Activated T-cell treated with anti-CD3 and anti-CD28 coated beads, Interleukin-2, amount 50 U/mL, for 4 hours (primary cell): ENCODE measurements around the gene DYNC1LI2. TPM values are rescaled to one million over a fixed set of nuclear protein-coding genes. Genes with fewer than 3 reads are reported as not detected.
A peak's percentile ranks its signal among the peaks of the same experiment; 100 is the strongest.

Experiments
- ATAC-seq, 2 donors: fragments of 200-7000 bp; cut with Tn5 transposase; one replicate each; pipeline ENCODE4 v1.10.0; 2021
- DNase-seq: peaks from one replicate; pipeline ENCODE4 v3.0.0-alpha.2; 2020
- H3K27me3 Mint-ChIP-seq: one replicate; pipeline ENCODE4 v1.8.0; 2021; ENCODE audit warnings: low read depth, mixed read lengths
- H3K36me3 Mint-ChIP-seq: one replicate; pipeline ENCODE4 v1.8.0; 2022; ENCODE audit warnings: mixed read lengths; ENCODE audit not compliant: insufficient read depth
- H3K4me1 Mint-ChIP-seq: one replicate; pipeline ENCODE4 v1.8.0; 2021; ENCODE audit warnings: low read depth, mixed read lengths
- H3K4me3 Mint-ChIP-seq: one replicate; pipeline ENCODE4 v1.8.0; 2021; ENCODE audit warnings: mild to moderate bottlenecking, moderate library complexity, mixed read lengths
- H3K9me3 Mint-ChIP-seq: one replicate; pipeline ENCODE4 v1.8.0; 2021; ENCODE audit warnings: mixed read lengths
- total RNA-seq, 3 donors: library from RNA; stranded (reverse); gene quantifications; one replicate each; pipeline ENCODE4 v1.2.1, GENCODE V29; 2021

The DYNC1LI2 gene
- total RNA-seq, 3 donors from 2014 or later: 45.9 to 55.5 (median 53.6) TPM

DNA sequence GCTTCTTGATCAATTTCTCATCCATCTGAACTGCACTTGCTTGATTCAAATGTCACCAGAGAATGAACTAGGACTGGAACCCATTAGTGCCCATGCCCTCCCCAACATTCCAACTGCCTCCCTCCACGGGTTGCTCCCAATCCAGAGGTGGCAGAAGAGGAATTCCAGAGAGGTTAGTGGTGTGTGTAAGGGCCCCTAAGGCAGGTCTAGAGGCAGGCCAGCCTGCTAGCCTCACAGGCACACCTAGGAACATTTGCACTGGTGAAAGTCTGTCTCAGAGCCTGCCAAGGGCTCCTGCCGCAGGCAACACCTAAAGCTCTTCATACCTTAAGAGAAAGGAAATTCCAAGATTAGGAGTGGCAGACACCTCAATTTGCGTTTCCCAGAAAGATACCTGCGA, 33.6 kb downstream of the DYNC1LI2 start:
- peaks cover 7% of the 10 kb centered on the region for H3K36me3 Mint-ChIP-seq
- H3K27me3 Mint-ChIP-seq: no peaks in the 10 kb centered on the region
- no peak for DNase-seq
- no peaks in the 10 kb centered on the region for H3K4me1 Mint-ChIP-seq
- H3K4me3 Mint-ChIP-seq: no peak overlapping the region
- ATAC-seq: no peak
- no peaks in the 10 kb centered on the region for H3K9me3 Mint-ChIP-seq

DNA sequence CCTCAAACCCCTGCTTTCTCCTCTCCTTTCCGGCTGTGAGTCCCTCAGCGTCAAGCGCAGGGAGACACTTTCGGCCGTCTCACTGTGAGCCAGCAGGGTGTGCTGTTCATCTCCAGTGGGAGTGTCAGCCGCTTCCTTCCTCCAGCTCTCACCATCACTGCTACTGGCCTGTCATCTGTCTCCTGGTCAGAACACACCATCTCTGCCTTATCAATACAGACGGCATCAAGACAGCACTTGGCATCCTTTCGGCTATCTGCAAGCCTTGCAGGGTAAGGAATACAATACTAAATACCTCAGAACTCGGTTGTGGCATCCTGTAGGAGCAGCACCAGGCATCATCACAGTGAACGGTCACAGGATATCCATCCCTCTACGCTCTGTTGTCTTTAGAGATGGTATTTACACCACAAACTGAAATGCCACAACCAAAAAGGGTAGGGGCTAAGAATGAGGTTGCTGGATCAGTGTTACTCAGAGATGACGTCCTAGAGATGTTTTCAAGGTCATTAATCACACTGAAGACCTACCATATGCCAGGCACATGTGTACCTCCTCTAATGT, 34.2 kb downstream of the DYNC1LI2 start:
- Mint-ChIP-seq H3K4me1 (no peaks in the 10 kb centered on the region), H3K27me3 (peaks cover 2% of the 10 kb centered on the region), H3K9me3 (no peaks in the 10 kb centered on the region), H3K4me3 (no peak overlapping the region), H3K36me3 (peaks cover 5% of the 10 kb centered on the region)
- no peak for DNase-seq
- ATAC-seq: no peak

DNA sequence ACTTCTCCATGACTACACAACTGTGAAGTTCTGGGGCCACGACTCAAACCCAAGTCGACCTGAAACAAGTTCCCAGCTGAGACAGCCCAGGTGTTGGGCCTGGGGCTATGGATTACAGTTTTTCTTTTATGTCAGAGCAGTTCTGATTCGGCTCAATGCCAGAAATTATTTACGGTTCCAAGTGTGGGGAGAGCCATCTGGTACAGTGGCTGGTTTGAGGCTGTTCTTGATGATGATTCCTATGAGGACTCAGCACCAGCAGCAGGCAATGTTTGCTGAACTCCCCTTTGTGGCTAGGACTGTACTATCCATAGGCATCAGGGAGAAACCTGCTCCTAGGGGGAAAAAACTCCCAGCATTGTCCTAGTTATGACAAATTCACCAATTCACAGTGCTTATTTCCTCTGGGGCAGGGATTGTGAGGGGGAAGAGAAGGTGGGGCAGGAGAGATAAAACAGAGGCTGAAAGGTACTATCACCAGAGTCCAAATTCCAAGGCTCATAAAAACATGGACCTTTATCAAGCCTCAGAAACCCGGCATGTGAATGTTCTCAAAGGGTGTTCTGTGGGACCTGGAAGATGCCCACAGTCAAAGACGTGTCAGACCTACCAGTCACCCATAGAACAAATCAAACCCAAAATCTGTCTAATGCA, 36.6 kb downstream of the DYNC1LI2 start:
- Mint-ChIP-seq H3K4me1 (no peaks in the 10 kb centered on the region), H3K36me3 (no peaks in the 10 kb centered on the region), H3K9me3 (no peaks in the 10 kb centered on the region), H3K4me3 (no peak overlapping the region), H3K27me3 (peaks cover 2% of the 10 kb centered on the region)
- DNase-seq (no peak), ATAC-seq (no peak)

DNA sequence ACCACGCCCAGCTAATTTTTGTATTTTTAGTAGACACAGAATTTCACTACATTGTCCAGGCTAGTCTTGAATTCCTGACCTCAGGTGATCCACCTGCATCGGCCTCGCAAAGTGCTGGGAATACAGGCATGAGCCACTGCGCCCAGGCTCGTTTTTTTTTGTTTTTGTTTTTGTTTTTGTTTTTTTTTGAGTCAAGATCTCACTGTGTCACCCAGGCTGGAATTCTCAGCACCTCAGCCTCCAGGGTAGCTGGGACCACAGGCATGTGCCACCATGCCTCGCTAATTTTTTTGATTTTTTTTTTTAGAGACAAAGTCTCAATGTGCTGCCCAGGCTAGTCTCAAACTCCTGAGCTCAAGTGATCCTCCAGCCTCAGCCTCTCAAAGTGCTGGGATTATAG, 37.3 kb downstream of the DYNC1LI2 start:
- Mint-ChIP-seq H3K36me3 (no peaks in the 10 kb centered on the region), H3K4me3 (no peak overlapping the region), H3K4me1 (no peaks in the 10 kb centered on the region), H3K9me3 (no peaks in the 10 kb centered on the region), H3K27me3 (peaks cover 2% of the 10 kb centered on the region)
- ATAC-seq: no peak
- no peak for DNase-seq

DNA sequence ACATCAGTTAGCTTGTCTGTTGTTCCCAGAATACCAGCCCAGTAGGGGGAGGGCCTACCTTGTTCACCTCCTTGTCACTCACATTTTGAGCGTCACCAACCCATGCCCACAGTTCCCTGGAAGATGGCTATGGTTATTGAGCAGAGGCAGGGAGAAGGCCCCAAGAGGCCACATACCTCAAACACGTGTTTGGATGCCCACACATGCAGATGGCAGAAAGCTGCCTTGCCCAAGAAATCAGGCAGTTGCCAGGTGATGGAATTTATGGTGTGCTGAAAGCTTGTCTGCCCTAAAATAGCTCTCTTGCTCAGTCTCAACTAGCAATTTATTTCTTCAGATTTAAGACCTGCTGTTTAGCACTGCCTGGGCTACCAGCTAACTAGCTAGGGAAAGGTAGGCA, 38.3 kb downstream of the DYNC1LI2 start:
- Mint-ChIP-seq H3K36me3 (no peaks in the 10 kb centered on the region), H3K4me1 (no peaks in the 10 kb centered on the region), H3K9me3 (no peaks in the 10 kb centered on the region), H3K4me3 (no peak overlapping the region), H3K27me3 (peaks cover 2% of the 10 kb centered on the region)
- DNase-seq: no peak
- no peak for ATAC-seq

DNA sequence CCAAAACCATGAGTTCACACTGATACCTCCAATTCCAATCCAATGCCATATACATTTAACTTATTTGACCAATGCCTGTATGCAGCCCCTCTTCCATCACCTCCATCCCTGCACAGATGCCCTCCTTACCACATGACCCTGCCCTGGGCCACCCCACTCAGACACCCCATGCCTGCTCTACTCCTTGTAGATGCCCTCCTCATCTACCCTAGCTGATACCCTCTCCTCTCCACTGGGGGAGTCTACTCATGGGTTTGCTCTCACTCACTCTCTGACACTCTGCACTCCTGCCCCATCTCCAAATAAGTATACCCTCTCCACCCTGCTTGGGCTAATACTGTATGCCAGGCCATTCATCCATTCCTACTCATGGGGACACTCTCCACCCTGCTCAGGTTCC, 38.9 kb downstream of the DYNC1LI2 start:
- Mint-ChIP-seq H3K4me1 (no peaks in the 10 kb centered on the region), H3K36me3 (no peaks in the 10 kb centered on the region), H3K9me3 (no peaks in the 10 kb centered on the region), H3K4me3 (no peak overlapping the region), H3K27me3 (peaks cover 4% of the 10 kb centered on the region)
- DNase-seq (no peak), ATAC-seq (peak in 1 of 2 donors; percentile 18)

DNA sequence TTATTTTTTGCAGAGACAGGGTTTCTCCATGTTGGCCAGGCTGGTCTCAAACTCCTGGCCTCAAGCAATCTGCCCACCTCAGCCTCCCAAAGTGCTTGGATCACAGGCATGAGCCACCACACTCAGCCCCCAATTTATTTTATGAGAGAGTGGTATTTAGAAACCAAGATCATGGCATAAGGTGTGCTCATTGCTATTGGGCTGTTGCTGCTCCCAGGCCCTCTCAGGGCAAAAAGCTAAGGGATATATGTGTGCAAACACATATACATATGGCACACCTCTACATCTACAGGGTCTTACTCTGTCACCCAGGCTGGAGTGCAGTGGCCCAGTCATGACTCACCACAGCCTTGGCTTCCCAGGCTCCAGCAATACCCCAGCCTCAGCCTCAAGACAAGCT, 39.8 kb downstream of the DYNC1LI2 start:
- Mint-ChIP-seq H3K4me3 (no peak overlapping the region), H3K4me1 (no peaks in the 10 kb centered on the region), H3K9me3 (no peaks in the 10 kb centered on the region), H3K36me3 (no peaks in the 10 kb centered on the region), H3K27me3 (peaks cover 6% of the 10 kb centered on the region)
- DNase-seq (no peak), ATAC-seq (no peak)

DNA sequence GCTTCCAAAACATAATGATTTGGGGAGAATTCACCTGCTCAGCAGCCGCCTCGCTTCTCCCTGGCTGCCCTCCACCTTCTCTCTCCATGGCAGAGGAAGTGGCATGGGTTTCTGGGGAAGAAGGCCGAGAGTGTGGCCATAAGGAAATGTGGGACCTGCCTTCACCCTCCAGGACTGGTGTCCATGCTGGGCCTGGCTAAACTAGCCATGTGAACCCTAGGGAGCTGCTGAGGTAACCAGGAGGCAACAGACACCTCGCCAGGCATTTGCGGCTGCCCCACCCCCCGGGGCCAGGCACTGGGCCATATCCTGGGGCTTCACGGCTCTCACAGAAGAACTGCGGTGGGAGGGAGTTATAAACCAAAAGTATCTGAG, 44.9 kb downstream of the DYNC1LI2 start:
- Mint-ChIP-seq H3K4me3 (no peak overlapping the region), H3K36me3 (no peaks in the 10 kb centered on the region), H3K4me1 (no peaks in the 10 kb centered on the region), H3K9me3 (no peaks in the 10 kb centered on the region), H3K27me3 (peaks cover 6% of the 10 kb centered on the region)
- no peak for ATAC-seq
- DNase-seq: no peak

DNA sequence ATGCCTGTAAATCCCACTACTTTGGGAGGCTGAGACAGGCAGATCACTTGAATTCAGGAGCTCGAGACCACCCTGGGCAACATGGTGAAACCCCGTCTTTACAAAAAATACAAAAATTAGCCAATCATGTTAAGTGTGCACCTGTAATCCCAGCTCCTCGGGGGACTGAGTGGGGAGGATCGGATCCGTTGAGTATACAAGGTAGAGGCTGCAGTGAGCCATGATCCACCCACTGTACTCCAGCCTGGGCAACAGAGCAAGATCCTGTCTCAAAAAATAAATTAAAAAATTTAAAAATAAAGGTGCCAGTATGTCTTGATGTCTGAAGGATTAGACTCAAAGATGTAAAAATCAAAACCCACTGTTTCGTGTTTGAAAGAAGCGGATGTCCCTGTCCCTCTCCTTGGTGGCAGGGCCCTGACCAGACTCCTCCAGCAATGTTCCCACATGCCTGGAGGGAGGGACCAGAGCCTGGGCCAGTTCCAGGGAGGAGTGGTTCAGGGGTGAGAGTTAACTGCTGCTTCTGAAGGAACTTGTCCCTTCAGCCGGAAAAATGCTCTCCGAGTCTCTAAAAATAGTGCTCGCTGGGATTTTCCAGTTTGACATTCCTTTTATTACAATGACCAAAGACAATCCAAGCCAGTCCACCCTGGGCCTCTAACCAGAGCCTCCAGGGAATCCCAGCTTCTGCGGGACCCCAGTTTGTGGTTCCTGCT, 45.5 kb downstream of the DYNC1LI2 start:
- ATAC-seq: no peak
- Mint-ChIP-seq H3K4me3 (no peak overlapping the region), H3K36me3 (no peaks in the 10 kb centered on the region), H3K9me3 (no peaks in the 10 kb centered on the region), H3K27me3 (peaks cover 6% of the 10 kb centered on the region), H3K4me1 (no peaks in the 10 kb centered on the region)
- DNase-seq: no peak

DNA sequence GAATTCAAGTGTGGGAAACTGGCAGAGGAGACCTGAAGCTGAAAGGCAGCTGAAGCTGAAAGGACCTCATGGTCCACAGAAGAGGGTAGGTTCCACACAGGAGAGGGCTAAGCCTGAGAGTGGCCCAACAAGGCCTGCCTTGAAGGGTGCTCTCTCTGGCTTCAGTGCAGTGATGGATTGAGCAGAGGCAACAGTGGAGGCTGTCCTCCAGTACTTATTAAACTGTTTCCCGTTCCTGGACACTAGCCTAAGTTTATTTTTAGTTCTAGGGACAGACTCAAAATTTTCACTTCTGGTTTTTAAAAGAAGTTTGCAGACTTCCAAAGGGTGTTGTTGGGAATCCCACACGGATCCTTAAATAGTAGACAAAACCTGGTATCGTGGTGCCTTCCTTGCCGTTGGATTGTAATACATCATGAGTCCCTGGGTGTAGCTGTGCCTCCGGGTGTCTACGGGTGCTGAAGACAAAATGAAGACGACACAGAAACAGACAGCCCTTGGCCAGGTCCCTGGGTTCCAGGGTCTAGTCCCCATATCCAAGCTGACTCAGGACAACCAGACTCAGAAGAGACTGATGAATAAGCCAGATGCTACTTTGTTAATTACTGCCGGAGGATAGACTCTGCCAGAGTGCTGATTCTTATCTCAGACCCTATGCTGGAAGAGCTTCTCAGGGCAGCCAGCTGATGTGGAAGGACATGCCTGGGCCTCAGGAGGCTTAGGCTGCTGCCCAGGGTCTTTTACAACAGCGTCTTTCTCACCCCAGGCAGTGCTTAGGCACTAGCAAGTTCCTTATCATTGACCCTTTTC, 47.8 kb downstream of the DYNC1LI2 start:
- peaks cover 6% of the 10 kb centered on the region for H3K27me3 Mint-ChIP-seq
- no peaks in the 10 kb centered on the region for H3K36me3 Mint-ChIP-seq
- ATAC-seq: no peak
- DNase-seq: no peak
- H3K9me3 Mint-ChIP-seq: no peaks in the 10 kb centered on the region
- H3K4me1 Mint-ChIP-seq: no peaks in the 10 kb centered on the region
- no peak overlapping the region for H3K4me3 Mint-ChIP-seq

DNA sequence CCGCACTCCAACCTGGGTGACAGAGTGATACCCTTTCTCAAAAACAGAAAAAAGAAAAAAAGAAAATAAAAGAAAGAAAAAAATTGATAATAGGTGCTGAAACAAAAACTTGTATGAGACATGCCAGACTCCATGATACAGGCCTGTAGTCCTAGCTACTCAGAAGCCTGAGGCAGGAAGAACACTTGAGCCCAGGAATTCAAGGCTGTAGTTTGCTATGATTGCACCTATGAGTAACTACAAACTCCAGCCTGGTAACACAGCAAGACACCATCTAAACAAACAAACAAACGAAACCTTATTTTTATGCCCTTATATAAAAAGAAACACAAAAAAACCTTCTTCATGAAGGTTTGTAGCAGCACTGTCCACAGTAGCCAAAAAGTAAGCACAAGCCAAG, 49.9 kb downstream of the DYNC1LI2 start:
- ATAC-seq (no peak), DNase-seq (no peak)
- H3K27me3 Mint-ChIP-seq: peaks cover 2% of the 10 kb centered on the region
- H3K36me3 Mint-ChIP-seq: no peaks in the 10 kb centered on the region
- H3K4me1 Mint-ChIP-seq: no peaks in the 10 kb centered on the region
- H3K4me3 Mint-ChIP-seq: no peak overlapping the region
- H3K9me3 Mint-ChIP-seq: no peaks in the 10 kb centered on the region

DNA sequence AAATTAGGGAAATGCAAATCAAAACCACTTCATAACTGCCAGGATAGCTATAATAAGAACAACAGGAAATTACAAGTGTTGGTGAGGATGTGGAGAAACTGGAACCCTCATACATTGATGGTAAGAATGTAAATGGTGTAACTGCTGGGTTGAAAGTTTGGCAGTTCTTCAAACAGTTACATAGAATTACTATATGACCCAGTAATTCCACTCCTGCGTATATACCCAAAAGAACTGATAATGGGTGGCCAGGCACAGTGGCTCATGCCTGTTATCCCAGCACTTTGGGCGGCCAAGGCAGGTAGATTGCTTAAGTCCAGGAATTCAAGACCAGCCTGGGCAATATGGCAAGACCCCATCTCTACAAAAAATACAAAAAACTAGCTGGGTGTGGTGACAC, 50.4 kb downstream of the DYNC1LI2 start:
- ATAC-seq (no peak), DNase-seq (no peak)
- H3K36me3 Mint-ChIP-seq: no peaks in the 10 kb centered on the region
- H3K9me3 Mint-ChIP-seq: no peaks in the 10 kb centered on the region
- H3K27me3 Mint-ChIP-seq: peaks cover 2% of the 10 kb centered on the region
- H3K4me1 Mint-ChIP-seq: no peaks in the 10 kb centered on the region
- no peak overlapping the region for H3K4me3 Mint-ChIP-seq

DNA sequence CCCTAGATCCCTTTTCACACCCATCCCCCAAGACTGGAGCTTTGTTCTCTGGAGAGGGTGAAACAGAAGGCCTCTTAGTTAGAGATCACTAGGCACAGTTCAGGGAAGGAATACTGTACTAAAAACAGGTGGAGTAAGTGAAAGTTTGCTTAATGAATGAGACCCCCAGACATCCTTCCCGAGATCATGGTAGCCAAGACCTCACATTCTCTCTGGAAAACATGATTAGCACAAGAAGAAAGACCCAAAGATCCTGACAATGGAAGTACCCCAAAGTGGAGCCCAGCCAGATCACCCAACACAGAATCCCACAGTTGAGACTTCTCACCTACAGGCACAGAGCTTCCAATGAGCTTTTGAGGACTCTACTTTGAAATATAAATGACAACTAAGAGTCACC, 51.5 kb downstream of the DYNC1LI2 start:
- H3K9me3 Mint-ChIP-seq: no peaks in the 10 kb centered on the region
- no peak overlapping the region for H3K4me3 Mint-ChIP-seq
- no peaks in the 10 kb centered on the region for H3K36me3 Mint-ChIP-seq
- peaks cover 2% of the 10 kb centered on the region for H3K27me3 Mint-ChIP-seq
- H3K4me1 Mint-ChIP-seq: peaks cover 9% of the 10 kb centered on the region
- no peak for DNase-seq
- ATAC-seq: no peak

DNA sequence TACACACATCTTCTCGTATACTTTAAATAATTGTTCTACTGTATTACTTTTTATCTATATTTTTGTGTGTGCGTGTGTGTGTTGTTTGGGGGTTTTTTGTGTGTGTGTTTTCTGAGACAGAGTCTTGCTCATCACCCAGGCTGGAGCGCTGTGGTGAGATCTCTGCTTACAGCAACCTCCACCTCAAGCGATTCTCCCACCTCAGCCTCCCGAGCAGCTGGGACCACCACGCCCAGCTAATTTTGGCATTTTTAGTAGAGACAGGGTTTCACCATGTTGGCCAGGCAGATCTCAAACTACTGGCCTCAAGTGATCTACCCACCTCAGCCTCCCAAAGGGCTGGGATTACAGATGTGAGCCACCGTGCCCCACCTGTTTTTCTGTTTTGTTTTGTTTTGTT, 53.4 kb downstream of the DYNC1LI2 start:
- H3K36me3 Mint-ChIP-seq: no peaks in the 10 kb centered on the region
- no peaks in the 10 kb centered on the region for H3K9me3 Mint-ChIP-seq
- no peak overlapping the region for H3K4me3 Mint-ChIP-seq
- no peak for DNase-seq
- H3K4me1 Mint-ChIP-seq: peaks cover 9% of the 10 kb centered on the region
- peaks cover 12% of the 10 kb centered on the region for H3K27me3 Mint-ChIP-seq
- no peak for ATAC-seq
